GM04504 (cell line): ENCODE data around the gene TSLP.

ENCODE experiments used
- DNase-seq: peaks from one replicate; pipeline ENCODE4 v3.0.0-alpha.2; 2012; ENCODE audit warnings: low read depth

Gene TSLP

DNA sequence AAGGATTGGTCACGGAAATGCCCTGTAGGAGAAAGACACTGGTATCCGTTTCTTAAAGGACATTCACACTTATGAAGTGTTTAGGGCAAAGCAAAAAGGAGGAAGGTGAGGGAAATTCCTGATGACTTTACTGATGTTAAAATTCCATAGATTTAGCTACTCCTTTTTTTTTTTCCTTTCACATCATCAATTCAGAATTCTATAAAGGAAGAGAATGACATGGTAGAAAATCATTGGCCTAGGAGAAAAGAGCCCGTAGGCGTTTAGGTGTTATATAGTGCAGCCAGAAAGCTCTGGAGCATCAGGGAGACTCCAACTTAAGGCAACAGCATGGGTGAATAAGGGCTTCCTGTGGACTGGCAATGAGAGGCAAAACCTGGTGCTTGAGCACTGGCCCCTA lies at the start of gene TSLP:
TSLP (plus strand) TSS at position 301 of the 400 bp plus-strand sequence. CDS start 178 bp downstream, outside the sequence.
- no peak for DNase-seq

DNA sequence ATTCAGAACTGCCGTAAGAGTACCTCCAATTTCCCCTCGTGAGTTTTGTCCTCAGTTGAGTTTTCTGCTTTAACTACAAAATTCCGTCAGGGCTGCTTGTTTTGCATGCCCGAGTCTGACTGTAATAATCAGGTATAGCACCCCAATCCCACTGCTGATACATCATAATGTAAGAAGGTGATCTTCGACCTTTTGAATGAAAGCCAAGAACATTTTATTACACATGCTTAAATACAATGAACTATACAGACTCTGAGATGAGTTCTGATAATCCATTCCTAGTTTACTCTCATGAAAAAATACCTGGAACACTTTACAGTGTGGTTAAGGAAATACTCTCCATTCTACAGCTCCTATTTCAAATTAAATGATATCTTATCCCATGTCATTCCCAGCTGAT lies 49.2 kb upstream of the TSLP start:
- DNase-seq = no peak

DNA sequence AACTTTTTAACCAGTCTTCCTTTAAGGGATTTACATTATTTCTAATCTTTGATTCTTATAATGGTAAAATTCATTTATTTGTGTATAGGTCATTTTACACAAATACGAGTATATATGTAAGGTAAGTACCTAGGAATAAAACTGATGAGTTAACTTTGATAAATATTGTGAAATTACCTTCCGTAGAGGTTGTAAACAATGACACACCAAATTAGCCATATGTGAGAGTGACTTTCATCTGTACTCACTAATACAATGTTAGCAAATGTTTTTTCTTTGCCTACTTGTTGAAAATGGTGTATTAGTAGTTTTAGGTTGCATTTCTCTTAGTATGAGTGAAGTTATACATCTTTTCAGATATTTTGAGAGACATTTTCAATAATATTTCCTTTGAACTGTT lies 42.6 kb upstream of the TSLP start:
- no peak for DNase-seq

DNA sequence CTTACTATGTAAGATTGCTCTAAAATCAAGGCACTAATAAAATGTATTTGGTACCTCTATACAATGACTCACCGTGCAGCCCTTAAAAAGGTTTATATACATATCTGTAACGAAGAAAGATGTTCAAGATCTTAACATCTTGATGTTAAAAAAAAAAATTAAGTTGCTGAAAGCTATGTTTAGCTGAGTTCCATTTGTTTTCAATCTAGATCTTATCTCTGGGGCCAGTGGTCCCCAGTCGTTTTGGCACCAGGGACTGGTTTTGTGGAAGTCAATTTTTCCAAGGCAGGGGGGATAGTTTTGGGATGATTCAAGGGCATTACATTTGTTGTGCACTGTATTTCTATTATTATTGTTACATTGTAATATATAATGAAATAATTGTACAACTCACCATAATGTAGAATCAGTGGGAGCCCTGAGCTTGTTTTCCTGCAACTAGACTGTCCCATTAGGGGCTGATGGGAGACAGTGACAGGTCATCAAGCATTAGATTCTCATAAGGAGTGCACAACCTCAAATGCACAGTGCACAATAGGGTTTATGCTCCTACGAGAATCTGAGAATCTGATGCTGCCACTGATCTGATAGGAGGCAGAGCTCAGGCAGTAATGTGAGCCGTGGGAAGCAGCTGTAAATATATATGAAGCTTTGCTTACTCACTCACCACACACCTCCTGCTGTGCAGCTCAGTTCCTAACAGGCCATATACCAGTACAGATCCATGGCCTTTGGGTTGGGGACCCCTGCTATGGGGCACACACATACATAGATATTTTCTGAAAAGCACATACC lies 27.6 kb upstream of the TSLP start:
- no peak for DNase-seq

DNA sequence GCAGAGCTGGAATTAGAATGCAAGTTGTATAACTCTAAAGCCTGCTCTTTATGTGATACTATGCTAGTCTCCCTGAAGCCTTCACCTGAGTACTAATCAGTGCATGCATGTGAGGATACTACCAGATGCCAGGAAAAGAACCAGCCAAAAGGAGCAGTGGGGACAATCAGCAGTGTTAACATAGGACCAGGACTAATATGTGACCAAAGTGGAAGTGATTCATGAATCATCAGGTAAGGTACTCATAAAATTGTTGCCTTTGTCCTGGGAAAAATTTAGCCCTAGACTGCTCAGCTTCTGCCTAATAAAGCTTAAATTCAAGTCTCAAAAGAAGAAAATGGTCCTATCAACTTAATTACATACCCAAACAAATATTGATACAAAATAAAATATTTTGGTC lies 13.4 kb upstream of the TSLP start:
- DNase-seq = no peak

DNA sequence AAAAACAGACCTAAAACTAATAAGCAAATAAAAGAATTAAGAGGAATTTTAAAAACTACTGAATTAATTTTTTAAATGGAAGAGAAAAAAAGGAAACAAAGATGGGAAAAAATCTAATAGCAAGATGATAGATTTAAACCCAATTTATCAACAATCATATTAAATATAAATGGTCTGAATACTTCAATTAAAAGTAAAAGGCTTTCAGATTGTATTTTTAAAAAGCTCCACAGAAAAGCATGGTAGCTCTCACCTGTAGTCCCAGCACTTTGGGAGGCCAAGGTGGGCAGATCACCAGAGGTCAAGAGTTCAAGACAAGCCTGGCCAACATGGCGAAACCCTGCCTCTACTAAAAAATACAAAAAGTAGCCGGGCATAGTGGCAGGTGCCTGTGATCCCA lies 11.3 kb upstream of the TSLP start:
- DNase-seq = no peak

DNA sequence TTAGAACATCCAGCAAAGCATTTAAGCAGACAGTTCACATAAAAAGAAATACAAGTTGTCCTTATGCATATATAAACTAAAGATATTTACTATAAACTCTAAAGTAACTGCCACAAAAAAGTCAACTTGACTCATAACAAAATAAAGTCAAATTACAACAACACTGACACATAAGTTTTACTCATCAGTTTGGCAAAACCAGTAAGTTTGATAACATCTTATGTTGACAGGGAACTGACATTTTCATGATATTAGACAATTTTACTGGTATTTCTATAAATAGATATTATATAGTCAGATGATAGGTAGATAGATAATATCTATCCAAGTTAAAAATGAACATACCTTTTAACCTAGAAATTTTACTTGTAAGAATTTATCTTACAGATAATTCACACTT lies 9.9 kb upstream of the TSLP start:
- DNase-seq = no peak

DNA sequence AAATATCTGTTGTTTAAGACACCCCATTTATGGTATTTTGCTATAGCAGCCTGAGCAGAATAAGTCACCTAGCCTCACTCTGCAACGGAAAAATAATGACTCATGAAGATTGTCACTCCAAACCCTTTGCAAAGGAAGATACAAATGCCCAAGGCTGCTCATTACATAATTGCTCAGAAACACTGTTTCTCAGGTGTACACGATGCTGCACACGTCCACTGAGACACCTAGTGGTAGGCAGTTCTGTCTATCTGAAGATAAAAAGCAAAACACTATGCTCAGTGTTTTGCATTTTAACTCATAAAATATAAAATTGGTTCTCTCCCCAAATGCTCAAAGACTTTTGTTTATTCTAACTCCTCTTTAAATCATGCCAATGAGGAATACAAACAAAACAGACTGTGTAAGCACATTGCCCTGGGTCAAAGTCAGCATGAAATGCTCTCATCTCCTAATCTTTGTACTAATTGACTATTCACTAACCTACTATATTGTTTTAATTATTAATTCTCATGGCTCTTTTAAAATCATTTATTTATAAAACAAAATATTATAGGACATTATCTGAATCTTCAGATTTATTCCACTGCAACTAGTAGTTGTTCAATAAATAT lies 7.7 kb upstream of the TSLP start:
- no peak for DNase-seq

DNA sequence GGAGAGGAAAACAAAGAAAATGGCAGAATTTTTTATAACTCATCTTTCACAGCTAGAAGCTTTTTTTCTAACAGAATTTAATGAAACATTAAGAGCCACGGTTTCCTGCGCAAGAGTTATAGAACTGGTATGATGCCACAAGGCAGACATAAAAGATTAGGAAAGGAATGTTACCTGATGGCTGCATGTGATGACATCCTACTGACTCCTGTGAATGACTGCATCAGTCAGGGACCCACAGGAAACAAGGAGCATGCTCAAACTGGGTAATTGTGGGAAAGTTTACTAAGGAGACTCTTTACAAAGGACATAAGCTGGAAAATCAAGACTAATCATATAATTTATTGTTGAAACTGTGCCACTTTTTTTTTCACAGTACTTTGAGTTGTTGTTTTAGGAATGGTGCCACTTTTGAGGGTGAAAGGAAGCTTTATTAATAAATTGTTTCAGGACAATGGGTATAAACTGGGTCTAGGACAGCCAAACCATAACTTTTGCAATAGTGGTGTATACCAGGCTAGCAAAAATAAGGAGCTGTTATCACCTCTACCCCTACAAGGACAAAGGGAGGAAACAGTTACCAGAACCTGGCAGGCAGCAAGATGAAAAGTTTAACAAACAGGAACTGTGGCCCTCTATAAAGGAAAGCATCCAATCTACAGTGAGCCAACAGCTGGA lies 5.1 kb upstream of the TSLP start:
- no peak for DNase-seq

DNA sequence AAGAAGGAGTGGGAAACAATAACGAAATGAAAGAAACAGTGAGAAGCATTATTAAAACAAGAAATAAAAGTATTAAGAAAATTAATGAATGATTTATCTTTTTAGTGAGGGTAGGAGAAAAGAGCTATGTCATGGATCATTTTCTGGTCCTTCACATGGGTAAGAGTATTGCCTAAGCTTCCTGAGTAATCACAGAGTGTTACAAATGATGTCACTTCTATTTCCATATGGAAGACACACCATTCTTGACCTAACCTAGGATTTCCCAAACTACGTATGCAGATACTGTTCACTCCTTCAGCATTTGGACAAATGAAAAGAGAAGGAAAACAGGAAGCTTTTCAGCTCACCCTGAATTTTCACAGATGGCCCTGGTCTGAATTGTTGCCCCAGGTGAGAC lies 3.3 kb upstream of the TSLP start:
- no peak for DNase-seq

DNA sequence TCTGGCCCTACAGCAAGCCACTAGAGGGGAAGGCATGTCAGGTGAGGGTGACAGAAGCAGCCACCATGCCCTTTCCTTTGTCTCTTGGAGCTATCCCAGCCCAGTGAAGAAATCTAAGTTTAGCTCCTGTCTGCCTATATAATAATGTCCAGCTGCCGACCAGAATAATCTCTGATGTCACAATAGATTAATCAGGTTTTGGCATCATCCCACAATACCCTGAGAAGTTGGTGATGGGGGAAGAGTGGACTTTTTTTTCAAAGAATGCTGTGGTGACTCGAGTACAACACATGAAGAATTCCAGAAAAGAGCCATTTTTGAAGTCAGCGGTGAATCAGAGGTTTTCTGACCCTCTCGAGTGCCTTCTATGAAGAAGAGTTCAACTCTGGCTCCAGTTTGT lies 1.7 kb upstream of the TSLP start:
- no peak for DNase-seq

DNA sequence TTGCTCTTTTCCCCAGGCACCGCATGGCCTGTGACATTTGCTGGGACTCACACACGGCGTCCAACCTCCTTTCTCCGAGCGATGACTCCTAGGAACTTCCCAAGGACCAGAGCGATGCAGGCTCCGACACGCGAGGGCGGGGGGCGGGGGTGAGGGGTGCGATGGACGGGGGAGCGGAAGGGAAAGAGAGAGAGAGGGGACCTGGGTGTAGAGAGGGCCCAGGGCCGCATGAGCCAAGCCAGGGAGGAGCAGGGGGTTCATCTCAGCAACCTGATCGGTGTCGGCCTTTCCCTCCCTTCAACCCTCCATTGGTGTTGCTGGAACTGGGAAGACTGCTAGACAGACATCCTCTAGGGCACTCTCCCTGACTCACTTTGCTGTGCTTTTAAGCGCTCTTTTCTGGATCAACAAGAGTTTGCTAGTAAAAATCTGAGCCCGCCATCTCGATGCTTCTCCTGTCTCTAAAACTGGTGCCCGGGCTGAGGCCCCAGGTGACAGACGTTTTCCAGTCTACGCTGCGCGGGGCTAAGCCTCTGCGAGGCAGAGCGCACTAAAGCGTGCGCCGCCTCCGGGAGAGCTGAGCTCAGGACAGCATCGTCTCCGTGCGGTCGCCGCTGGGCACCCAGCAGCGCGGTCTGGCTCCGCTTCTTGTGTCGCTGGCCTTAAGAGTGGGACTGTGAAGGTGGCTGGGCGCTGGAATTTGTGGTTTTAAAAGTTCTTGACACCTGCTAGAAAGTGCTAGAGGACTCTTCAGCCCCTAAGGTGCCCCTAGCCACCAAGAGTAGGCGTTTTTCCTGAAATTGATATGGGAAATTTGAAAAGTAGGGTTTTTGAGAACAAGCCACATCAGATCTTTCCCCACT lies 1.0 kb upstream of the TSLP start:
- DNase-seq = no peak

DNA sequence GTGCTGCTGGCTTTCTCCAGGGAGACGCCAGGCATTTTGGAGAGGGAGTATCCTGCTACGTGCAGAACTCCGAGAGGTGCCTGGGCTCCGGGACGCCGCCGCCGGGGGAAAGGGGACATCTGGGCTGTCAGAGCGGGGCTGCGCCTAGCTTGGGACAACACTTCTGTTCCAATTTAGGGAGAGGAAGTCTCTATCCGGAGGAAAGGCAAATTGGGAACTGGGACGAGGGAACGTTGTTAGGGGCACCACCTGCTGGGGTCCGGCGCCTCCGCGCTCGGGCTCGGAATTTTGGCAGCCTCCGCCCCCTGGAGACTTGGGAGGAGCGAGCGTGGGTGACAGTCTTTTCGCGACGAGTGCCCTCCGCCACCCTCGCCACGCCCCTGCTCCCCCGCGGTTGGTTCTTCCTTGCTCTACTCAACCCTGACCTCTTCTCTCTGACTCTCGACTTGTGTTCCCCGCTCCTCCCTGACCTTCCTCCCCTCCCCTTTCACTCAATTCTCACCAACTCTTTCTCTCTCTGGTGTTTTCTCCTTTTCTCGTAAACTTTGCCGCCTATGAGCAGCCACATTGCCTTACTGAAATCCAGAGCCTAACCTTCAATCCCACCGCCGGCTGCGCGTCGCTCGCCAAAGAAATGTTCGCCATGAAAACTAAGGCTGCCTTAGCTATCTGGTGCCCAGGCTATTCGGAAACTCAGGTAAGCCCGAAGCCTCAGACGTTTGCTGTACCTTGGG lies 1.6 kb downstream of the TSLP start:
- DNase-seq = no peak

DNA sequence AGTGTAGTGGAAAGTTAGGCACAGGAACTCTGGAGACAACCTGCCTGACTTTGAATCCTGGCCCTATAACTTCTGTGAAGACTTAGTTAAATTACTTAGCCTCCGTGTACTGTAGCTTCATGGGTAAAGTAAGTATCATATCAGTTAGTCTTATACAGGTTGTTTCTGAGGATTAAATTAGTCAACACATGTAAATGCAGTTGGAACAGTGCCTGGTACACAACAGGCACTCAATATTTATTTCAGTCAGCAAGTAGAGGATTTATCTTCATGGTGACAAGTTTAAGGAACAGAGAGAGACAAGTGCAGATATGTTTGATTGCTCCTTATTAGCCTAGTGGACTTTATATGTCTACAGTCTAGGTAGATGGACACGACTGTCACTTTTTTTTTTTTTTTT lies 2.7 kb downstream of the TSLP start:
- no peak for DNase-seq

DNA sequence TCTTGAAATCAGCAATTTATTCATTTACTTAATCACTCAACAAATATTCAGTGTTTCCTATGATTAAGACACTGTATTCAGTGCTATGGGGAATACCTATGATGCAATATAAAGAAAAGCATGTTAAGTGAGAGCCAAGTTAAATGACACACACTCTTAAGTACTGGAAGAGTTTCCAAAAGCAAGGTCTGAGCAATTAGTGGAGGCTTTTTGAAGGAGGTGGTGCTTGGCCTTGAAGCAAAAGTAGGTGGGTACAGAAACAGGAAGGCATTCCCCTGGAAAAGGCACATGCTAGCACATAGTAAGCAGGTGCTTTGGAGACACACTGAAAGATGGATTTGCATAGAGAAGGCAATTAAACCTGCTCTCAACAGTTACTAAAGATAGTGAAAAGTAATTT lies 4.0 kb downstream of the TSLP start:
- peak; percentile 69 for DNase-seq

DNA sequence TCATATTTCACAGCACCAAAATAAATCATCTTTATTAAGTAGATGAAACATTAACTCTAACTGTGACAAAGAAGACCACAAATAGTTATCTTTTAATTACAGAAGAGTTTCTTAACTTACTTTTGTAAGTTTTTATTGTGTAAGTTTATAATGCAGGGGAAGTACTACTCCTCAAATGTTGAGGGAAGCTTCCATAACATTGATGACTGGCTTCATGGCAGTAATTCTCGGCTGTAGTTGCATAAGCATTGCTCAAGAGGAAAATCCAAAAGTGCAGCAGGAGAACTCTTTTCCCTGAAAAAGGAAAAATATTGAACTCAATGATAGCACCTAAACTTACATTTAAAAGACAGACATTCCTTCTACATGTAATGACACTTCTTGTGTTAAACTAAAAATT lies 4.6 kb downstream of the TSLP start:
- DNase-seq = no peak

DNA sequence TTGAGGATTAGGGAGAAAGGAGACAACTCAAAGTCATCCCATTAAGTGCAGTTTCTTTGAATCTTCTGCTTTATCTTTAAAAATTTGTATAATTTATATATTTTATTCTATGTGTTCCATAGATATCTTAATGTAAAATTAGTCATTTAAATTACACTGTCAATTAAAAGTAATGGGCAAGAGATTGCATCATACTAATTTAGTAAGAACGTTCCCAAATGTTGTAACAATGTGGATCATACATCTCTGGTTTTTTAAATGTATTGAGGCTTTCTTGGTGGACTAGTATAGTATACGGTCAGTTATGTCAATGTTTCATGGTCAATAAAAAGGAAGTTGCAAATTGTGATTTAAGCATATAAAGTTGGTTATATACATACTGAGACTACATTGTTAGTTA lies 6.2 kb downstream of the TSLP start:
- DNase-seq = no peak

DNA sequence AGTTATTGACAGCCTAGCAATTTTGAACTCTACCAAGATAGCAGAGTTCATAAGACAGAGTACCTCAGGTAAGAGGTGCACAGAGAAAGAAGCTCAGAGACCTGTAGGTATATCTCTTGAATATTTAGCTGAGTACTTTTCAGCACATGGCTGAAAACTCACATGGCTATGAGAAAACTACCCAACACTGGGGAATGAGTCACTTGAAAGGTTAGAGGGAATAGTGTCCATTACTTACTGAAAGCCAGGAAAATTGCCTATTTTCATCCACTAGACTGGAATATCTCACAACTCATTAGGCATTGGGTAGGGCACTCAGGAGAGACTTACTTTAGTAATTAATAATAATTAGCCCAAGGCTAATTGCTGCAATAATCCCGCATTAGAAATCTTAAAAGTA lies 8.3 kb downstream of the TSLP start:
- no peak for DNase-seq

DNA sequence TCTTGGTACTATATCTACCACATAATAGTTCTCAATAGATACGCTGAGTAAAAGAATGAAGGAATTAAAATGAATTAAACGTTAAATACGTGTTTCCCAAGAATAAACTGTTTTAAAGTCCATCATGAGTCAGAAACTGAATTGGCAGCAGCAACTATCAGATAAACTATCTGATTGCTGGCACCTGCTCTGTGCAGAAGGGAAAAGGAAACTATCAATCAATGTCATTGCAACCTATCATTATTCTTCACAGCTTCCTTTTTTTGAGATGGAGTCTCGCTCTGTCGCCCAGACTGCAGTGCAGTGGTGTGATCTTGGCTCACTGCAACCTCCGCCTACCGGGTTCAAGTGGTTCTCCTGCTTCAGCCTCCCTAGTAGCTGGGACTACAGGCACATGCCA lies 11.8 kb downstream of the TSLP start:
- no peak for DNase-seq

DNA sequence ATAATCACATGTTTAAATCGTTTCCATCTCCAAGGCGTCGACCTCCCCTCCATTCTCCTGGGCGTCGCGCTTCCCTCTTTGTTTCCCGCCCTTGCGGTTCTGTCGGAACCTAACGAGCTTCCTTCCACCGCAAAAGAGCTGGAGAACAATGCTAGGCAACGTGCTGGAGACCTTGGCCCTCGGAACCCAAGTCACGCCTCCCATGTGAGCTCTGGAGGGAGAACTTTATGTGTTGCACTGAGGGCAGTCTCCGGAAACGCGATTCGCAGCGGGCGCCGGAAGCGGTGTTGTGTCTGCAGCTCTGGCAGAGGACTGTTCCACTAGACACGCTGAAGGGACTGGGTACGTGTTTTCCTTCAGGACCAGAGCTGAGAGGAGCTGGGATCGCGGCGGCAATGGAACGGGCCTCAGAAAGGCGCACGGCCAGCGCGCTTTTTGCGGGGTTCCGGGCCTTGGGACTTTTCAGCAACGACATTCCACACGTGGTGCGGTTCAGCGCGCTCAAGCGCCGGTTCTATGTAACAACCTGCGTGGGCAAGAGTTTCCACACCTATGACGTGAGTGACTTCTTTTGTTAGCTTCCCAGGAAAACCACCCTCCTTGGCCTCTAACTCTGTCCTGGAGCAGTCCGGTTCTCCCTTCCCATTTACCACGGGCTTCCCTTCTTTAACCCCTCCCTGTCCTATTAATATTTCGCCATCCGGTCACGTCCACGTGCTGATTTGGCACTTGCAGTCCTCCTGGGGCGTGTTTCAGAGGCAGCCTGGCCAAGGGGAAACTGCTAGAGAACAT lies 20.7 kb downstream of the TSLP start, which contains the start of gene WDR36:
WDR36 (plus strand) TSS at position 287 of the 792 bp plus-strand sequence; CDS start at position 396, 109 bp downstream.
- DNase-seq = peak; percentile 87

DNA sequence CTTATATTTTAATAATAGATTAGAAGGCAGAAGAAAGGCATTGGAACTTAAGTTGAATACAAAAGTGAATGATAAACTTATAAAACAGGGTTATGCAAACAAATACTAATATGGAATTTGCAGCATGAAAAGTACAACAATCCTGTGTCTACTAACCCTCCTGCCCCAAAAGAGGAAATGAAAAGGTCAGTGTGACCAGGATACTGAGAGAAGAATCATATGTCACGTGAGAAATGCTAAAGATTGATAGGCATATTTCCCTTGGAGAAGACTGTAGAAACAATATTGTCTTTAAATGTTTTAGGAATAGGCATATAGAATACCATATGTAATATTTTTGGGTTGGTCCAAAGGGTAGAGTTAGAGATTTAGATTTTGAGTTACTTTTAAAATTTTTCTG lies 24.5 kb downstream of the TSLP start:
- DNase-seq = no peak
